Endothelial cell (in vitro differentiated cells): ENCODE results near the gene CRABP2. TPM values are rescaled to one million over a fixed set of nuclear protein-coding genes. Genes with fewer than 3 reads are reported as not detected.
A peak's percentile ranks its signal among the peaks of the same experiment; 100 is the strongest.

Experiments used
- DNase-seq: peaks from one replicate; pipeline ENCODE4 v3.0.0; 2021; ENCODE audit warnings: low spot score
- H3K27ac Mint-ChIP-seq: one replicate; pipeline ENCODE4 v1.8.0; 2021; ENCODE audit warnings: mixed read lengths, inconsistent platforms; ENCODE audit not compliant: unreplicated experiment
- H3K27me3 Mint-ChIP-seq: one replicate; pipeline ENCODE4 v1.8.0; 2021; ENCODE audit warnings: mild to moderate bottlenecking, moderate library complexity, mixed read lengths, inconsistent platforms; ENCODE audit not compliant: unreplicated experiment
- H3K36me3 Mint-ChIP-seq: one replicate; pipeline ENCODE4 v1.8.0; 2021; ENCODE audit warnings: mild to moderate bottlenecking, low read depth, mixed read lengths, inconsistent platforms; ENCODE audit not compliant: unreplicated experiment
- H3K4me1 Mint-ChIP-seq: one replicate; pipeline ENCODE4 v1.8.0; 2021; ENCODE audit warnings: mild to moderate bottlenecking, mixed read lengths, inconsistent platforms; ENCODE audit not compliant: unreplicated experiment
- H3K4me3 Mint-ChIP-seq: one replicate; pipeline ENCODE4 v1.8.0; 2021; ENCODE audit warnings: mild to moderate bottlenecking, mixed read lengths, inconsistent platforms; ENCODE audit not compliant: unreplicated experiment
- H3K9me3 Mint-ChIP-seq: one replicate; pipeline ENCODE4 v1.8.0; 2021; ENCODE audit warnings: mixed read lengths, inconsistent platforms; ENCODE audit not compliant: unreplicated experiment
- total RNA-seq: library from RNA; stranded (reverse); fragmentation: NEBNext Ultra II Directional; extraction: Animal tissue kit (Norgen Biotek cat#: 25700); gene quantifications from one replicate; pipeline ENCODE4 v1.2.1, GENCODE V29; 2021; ENCODE audit not compliant: unreplicated experiment
- TF ChIP-seq, protein P1 (sequence below): fragments of 200-600 bp; sonication (generic); IDR thresholded peaks from one replicate; pipeline ENCODE4 v1.5.0; 2021; ENCODE audit warnings: antibody characterized with exemption; ENCODE audit not compliant: unreplicated experiment

CRABP2 gene
- total RNA-seq, 1 donor from 2014 or later, result 9.5 TPM

DNA sequence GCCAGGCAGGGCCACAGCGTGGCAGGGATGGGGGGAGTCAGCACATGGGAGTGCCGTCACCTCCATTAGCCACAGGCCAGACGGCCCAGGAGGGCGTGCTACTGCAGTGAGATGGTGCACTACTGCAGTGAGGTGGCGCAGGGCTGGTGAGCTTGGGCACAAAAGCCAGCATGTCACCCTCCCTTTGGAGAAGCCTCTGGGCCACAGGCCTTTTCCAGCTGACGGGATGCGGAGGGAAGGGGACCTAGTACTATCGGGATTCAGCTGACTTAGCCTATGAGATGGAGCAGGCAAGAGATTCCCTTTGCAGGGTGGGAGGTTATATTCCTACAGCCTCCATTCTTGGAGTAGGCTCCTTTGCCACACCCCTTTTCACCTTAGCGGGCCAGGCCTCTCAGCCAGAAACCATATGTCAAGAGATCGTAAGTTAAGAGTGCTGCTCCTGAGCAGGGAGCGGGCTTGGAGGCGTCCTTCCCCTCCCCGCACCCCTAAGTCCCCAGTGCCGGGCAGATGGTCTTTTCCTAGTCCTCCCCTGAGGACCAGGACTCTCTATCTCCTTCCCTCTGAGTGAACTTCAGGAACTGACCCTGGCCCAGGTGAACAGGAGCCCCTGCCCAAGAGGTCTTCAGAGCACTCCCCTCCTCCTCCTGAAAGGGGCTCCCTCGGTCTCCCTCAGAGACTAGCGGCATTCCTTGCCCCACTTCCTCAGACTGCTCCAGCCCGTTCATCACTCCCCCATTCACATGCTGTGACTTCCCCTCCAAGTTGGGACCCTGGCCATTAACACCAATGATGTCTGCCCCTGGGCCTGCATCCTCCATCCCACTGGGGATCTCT, 36.4 kb downstream of the CRABP2 start:
- H3K9me3 Mint-ChIP-seq, result no peaks in the 10 kb centered on the region
- peaks cover 14% of the 10 kb centered on the region for H3K27me3 Mint-ChIP-seq
- H3K27ac Mint-ChIP-seq, result peak overlapping the region; percentile 48
- no peak for DNase-seq
- H3K36me3 Mint-ChIP-seq, result peaks cover 24% of the 10 kb centered on the region
- peaks cover 69% of the 10 kb centered on the region for H3K4me1 Mint-ChIP-seq
- TF ChIP-seq, protein P1, sequence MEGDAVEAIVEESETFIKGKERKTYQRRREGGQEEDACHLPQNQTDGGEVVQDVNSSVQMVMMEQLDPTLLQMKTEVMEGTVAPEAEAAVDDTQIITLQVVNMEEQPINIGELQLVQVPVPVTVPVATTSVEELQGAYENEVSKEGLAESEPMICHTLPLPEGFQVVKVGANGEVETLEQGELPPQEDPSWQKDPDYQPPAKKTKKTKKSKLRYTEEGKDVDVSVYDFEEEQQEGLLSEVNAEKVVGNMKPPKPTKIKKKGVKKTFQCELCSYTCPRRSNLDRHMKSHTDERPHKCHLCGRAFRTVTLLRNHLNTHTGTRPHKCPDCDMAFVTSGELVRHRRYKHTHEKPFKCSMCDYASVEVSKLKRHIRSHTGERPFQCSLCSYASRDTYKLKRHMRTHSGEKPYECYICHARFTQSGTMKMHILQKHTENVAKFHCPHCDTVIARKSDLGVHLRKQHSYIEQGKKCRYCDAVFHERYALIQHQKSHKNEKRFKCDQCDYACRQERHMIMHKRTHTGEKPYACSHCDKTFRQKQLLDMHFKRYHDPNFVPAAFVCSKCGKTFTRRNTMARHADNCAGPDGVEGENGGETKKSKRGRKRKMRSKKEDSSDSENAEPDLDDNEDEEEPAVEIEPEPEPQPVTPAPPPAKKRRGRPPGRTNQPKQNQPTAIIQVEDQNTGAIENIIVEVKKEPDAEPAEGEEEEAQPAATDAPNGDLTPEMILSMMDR, result no peak
- H3K4me3 Mint-ChIP-seq, result no peak overlapping the region

DNA sequence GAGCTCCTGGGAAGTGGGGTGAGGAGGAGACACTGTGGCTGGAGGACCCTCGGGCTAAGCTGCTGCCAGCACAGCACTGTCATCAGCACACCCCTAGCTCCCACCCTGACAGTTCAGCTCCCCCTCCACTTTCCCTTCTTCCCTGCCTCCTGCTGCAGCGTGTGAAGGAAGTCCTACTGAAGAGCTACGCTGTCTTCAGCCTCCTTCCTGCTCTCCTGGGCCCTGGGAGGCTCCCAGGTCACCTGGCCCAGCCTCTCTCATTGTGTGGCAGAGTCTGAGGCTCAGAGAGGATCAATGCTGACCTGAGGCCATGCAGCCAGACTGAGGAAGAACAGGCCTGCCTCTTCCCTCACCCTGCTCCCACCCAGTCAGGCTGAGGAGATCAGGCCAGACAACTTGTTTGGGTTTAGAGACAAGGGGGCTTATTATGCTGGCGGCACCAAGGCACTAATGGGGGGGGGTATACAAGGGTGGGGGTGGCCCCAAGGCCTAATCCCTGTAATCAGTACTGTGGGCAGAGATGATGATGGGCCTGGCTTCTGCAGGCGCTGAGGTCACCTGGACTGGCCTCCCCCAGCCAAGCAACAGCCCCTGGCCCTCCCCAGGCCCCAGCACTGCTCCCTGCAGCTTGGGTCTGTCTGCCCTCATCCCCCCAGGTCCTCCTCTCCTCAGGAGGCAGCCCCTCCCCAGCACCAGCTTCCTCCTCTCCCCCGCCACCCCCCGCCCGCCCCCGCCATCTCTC, 37.2 kb downstream of the CRABP2 start:
- TF ChIP-seq, protein P1, result no peak
- H3K4me3 Mint-ChIP-seq, result no peak overlapping the region
- H3K9me3 Mint-ChIP-seq, result no peaks in the 10 kb centered on the region
- H3K36me3 Mint-ChIP-seq, result peaks cover 18% of the 10 kb centered on the region
- peaks cover 69% of the 10 kb centered on the region for H3K4me1 Mint-ChIP-seq
- H3K27me3 Mint-ChIP-seq, result peaks cover 12% of the 10 kb centered on the region
- no peak overlapping the region for H3K27ac Mint-ChIP-seq
- no peak for DNase-seq

DNA sequence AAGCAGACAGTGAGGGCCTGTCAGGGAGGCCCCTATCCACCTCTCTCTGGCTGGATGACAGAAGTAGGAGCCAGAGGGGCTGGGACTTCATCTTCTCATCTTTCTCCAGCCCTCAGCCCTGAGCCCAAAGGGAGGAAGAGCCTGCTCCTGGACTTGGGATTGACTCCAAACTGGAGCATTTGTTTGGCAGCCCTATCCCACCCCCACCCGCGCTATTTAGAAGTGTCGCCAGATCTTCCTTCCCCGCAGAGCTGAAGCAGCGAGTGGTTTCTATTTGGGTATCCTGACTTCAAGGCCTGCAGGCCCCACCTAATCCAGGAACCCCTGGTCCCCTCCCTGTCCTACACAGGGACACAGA, 37.8 kb downstream of the CRABP2 start:
- DNase-seq, result no peak
- Mint-ChIP-seq H3K27me3 (peaks cover 13% of the 10 kb centered on the region), H3K4me3 (no peak overlapping the region), H3K4me1 (peaks cover 70% of the 10 kb centered on the region), H3K9me3 (no peaks in the 10 kb centered on the region), H3K27ac (no peak overlapping the region), H3K36me3 (peaks cover 16% of the 10 kb centered on the region)
- TF ChIP-seq, protein P1, result no peak

DNA sequence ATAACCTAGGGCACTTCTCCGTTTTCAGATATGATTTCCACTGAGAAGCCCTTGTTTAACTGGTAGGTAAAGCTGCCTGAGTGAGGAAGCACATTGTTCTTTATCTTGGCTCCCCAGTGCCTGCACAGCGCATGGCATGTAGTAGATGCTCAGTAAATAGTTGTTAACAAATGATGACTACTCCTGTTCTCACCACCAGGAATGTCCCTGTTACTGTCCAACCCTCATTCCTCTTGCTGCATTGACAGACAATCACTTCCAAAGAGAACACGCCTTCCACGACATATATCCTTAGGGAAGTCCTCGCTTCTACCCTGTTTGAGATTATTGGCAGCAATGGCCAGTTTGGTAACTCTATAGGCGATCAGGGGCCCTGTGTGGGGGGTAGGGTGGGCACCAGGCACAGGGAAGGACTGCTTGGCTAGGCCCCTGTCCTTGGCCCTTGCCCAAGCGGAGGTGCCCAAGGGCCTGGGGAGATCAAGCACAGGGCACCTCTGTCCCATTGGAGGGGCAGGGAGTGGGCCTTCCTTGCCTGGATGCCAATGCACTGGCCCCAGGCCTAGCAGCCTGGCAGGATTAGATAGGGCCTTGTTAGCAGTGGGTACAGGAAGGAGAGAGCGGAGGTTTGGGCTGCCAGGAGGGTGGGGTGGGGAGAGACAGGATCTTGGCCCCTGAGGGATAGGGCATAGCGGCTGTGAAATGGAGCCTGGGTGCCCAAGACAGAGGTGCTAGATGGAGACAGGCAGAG, 38.3 kb downstream of the CRABP2 start:
- no peak overlapping the region for H3K4me3 Mint-ChIP-seq
- H3K27me3 Mint-ChIP-seq, result peaks cover 12% of the 10 kb centered on the region
- no peaks in the 10 kb centered on the region for H3K9me3 Mint-ChIP-seq
- no peak for DNase-seq
- H3K27ac Mint-ChIP-seq, result peak overlapping the region; percentile 32
- peaks cover 11% of the 10 kb centered on the region for H3K36me3 Mint-ChIP-seq
- peaks cover 70% of the 10 kb centered on the region for H3K4me1 Mint-ChIP-seq
- TF ChIP-seq, protein P1, result no peak
